Astrocyte of the spinal cord (primary cell): Measurements from ENCODE around the gene BMP6.
A peak's percentile ranks its signal among the peaks of the same experiment; 100 is the strongest.

Experiments used
- DNase-seq: peaks from one replicate; pipeline ENCODE4 v3.0.0; 2011; ENCODE audit warnings: low read depth, low spot score
- H3K4me3 ChIP-seq: 2 replicates; pipeline ENCODE4 v1.5.1; 2011; ENCODE audit warnings: low read depth, mild to moderate bottlenecking, low read length, moderate library complexity
- in situ Hi-C: cut with HindIII; loops from 2 replicates; pipeline ENCODE4 v1.10.0; 2017; ENCODE audit warnings: low sequenced_read_pairs
- TF ChIP-seq, protein P1 (sequence below): IDR thresholded peaks from 2 replicates; pipeline ENCODE4 v1.5.1; 2012; ENCODE audit warnings: low read depth, mild to moderate bottlenecking, low read length, inconsistent platforms

BMP6 gene

DNA sequence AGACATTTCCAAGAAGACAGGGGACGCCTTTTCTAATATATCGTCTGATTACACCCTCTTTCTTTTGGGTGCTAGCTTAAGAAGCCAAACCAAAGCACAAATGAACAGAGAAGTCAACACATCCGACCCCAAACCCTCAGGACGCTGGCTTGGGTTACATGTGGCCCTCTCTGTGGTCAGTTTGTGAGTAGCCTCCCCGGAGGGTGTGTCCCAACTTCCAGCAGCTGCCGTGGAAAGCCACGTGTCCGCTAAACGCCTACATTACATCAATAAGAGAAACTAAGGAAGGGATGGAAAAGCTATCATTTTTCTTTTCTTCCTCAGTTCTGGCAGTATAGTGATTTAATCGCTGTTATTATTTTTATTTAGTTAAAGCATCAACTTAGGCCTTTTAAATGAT, 487 bp upstream of the BMP6 start:
- TF ChIP-seq, protein P1, sequence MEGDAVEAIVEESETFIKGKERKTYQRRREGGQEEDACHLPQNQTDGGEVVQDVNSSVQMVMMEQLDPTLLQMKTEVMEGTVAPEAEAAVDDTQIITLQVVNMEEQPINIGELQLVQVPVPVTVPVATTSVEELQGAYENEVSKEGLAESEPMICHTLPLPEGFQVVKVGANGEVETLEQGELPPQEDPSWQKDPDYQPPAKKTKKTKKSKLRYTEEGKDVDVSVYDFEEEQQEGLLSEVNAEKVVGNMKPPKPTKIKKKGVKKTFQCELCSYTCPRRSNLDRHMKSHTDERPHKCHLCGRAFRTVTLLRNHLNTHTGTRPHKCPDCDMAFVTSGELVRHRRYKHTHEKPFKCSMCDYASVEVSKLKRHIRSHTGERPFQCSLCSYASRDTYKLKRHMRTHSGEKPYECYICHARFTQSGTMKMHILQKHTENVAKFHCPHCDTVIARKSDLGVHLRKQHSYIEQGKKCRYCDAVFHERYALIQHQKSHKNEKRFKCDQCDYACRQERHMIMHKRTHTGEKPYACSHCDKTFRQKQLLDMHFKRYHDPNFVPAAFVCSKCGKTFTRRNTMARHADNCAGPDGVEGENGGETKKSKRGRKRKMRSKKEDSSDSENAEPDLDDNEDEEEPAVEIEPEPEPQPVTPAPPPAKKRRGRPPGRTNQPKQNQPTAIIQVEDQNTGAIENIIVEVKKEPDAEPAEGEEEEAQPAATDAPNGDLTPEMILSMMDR, result no peak
- peak overlapping the region; percentile 41 for H3K4me3 ChIP-seq
- no peak for DNase-seq
- in situ Hi-C loops, result no loop called here

DNA sequence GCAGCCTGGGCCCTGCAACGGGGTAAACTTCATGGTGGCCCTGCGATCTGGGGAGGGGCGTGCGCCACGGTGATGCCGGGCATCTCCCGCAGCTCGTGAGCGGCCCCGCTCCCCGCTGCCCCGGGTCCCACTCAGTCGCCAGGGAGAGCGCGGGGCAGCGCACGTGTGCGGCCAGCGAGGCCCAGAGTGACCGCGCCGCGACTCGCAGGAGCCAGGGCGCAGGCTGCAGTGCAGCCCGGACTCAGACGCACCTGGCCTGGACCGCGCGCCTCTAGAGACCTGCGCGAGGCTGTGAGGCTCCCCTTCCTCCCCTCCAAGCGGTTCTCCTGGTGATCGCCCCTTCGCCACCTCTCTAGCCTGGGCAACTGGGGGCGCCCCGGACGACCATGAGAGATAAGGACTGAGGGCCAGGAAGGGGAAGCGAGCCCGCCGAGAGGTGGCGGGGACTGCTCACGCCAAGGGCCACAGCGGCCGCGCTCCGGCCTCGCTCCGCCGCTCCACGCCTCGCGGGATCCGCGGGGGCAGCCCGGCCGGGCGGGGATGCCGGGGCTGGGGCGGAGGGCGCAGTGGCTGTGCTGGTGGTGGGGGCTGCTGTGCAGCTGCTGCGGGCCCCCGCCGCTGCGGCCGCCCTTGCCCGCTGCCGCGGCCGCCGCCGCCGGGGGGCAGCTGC, 652 bp downstream of the BMP6 start:
- in situ Hi-C loops, result no loop called here
- peak overlapping the region; percentile 41 for H3K4me3 ChIP-seq
- TF ChIP-seq, protein P1, result no peak
- no peak for DNase-seq

DNA sequence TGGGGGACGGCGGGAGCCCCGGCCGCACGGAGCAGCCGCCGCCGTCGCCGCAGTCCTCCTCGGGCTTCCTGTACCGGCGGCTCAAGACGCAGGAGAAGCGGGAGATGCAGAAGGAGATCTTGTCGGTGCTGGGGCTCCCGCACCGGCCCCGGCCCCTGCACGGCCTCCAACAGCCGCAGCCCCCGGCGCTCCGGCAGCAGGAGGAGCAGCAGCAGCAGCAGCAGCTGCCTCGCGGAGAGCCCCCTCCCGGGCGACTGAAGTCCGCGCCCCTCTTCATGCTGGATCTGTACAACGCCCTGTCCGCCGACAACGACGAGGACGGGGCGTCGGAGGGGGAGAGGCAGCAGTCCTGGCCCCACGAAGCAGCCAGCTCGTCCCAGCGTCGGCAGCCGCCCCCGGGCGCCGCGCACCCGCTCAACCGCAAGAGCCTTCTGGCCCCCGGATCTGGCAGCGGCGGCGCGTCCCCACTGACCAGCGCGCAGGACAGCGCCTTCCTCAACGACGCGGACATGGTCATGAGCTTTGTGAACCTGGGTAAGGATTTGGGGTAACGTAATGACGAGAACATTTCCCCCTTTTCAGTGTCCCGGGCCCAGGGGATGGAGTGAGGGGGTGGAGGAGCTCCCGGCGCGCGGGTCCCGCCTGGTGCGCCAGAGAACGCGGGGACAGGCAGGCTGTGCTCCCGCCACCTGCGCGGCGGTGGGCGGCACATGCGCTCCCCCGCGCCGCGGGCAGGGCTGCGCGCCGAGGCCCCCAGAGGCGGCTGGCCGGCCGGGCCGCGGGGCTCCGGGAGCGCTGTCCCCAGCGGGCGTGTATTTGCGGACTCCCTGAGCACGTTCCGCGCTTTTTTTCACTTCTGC, 1.4 kb downstream of the BMP6 start:
- H3K4me3 ChIP-seq, result peak overlapping the region; percentile 26
- TF ChIP-seq, protein P1, result no peak
- DNase-seq, result no peak
- in situ Hi-C loops, result no loop called here

DNA sequence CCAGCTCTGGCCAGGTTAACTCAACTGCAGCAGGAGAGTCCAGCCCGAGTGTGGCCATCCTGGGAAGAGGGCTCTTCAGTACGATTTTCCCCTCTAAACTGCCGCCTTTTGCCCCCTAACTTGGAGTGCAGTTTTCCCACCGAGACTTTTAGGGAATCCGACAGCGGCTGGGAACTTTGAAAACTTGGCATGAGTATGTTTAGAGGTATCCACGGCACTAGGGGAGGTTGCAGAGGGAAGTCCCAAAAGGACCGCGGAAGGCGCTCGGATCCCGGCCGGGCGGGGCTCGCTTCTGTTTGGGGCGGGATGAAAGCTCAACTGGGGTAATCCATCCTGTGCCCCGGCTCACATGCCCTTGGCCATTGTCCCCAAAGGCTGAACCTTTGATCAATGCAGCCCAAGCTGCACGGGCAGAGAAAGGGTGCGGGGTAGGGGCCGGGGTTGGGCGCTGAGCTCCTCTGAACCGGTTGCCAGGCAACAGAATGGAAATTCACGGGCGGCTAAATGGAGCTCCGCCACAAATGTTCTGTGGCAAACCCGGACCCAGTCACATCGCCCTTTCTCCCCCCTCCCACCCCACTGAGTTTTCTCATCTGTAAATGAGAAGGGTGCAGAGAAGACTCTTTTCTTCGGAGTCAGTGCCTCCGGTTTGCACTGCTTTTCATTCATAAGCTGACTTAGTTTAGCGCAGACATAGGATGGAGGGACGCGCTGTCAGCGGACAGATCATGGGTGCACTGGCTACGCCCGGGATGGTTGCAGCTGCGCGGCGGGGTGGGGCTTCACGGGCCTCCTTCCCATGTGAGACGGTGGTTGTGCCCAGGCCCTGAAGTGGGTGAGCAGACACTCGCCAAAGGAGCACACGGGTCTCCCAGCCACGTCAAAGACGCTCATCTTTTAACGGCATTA, 2.3 kb downstream of the BMP6 start:
- DNase-seq, result no peak
- in situ Hi-C loops, result no loop called here
- TF ChIP-seq, protein P1, result no peak

DNA sequence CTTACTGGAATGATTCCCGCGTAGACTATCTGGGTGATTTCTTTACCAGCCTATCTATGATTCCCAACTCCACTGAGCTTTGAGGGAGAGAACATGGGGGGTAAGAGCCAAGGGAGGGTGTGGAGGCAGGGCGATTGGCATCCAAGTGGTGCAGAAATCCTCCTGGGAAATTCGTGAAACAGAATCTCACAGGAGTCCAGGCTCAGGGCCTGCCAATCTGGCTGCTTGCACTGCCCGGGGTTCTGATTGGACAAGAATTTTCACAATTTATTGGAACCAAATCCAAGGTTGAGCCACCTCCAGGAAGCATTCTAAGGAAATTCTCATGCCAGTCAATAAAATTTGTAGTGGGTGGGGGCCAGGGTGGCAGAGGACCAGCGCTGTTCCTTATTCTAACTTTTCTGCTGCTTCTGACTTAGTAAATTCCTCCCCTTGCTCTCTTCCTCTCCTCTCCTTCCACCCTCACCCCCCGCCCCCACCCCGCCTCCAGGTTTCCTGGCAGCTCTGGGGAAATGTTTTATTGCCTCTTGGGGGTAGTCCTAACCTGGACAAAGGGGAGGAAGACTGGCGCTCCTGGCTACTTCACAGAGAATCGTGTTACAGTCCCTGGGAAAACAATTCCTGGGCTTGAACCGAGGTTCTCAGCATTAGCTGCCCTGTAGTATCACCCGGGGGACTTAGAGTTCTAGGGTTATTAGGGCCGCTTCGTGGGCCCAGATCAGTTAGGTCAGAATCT, 3.1 kb downstream of the BMP6 start:
- no peak overlapping the region for H3K4me3 ChIP-seq
- in situ Hi-C loops, result no loop called here
- TF ChIP-seq, protein P1, result no peak
- DNase-seq, result no peak

More for the DNA sequence above, 2.3 kb downstream of the BMP6 start:
- peak overlapping the region; percentile 26 for H3K4me3 ChIP-seq
